ENCODE data around the gene TAGLN3.

Gene TAGLN3

GRCh38 chr3:111979434-111980038 is 19.2 kb upstream of the TAGLN3 start:
- Histone ChIP-seq H2BK120ac (ENCODE audit: low read depth, low read length) (no peak overlapping the region), H2BK5ac (ENCODE audit: low read length) (no peak overlapping the region), H2BK15ac (replicated peaks; ENCODE audit: low read depth) (no peak overlapping the region), H2AK5ac (ENCODE audit: low read length) (no peak overlapping the region), H3K4me1 (ENCODE audit: control insufficient read depth, low read depth, low read length) (no peaks in the 10 kb centered on the region), H3K56ac (ENCODE audit: low read length) (peak overlapping the region; percentile 93), H3K18ac (ENCODE audit: low read length) (peak overlapping the region; percentile 1), H4K5ac (ENCODE audit: low read length) (no peak overlapping the region), H3K4me2 (ENCODE audit: low read length) (peak overlapping the region; percentile 29), H3K36me3 (ENCODE audit: control insufficient read depth, insufficient read depth, low read length) (no peaks in the 10 kb centered on the region), H4K8ac (ENCODE audit: low read depth, low read length) (no peak overlapping the region), H3K79me1 (ENCODE audit: low read length) (no peaks in the 10 kb centered on the region), H3K23ac (ENCODE audit: low read length) (no peak overlapping the region), H3K4ac (ENCODE audit: low read depth, low read length) (peak overlapping the region; percentile 22), H3K27ac (ENCODE audit: low read depth, low read length) (no peak overlapping the region), H3K4me3 (ENCODE audit: low read length) (peak overlapping the region; percentile 85), H3K27me3 (ENCODE audit: insufficient read depth, low read length, poor library complexity) (no peaks in the 10 kb centered on the region), H3K9ac (ENCODE audit: low read length) (peak overlapping the region; percentile 85), H3K79me2 (ENCODE audit: control insufficient read depth, insufficient read depth, low read length) (no peaks in the 10 kb centered on the region)
- no CpG with 5 or more reads among the region's 5 CpGs for WGBS (ENCODE audit: extremely low coverage, insufficient coverage, low lambda C conversion rate)
- DNase-seq: peak; percentile 13

GRCh38 chr3:111980716-111981456 is 17.8 kb upstream of the TAGLN3 start:
- Histone ChIP-seq H3K4ac (ENCODE audit: low read depth, low read length) (no peak overlapping the region), H3K79me2 (ENCODE audit: control insufficient read depth, insufficient read depth, low read length) (no peaks in the 10 kb centered on the region), H2AK5ac (ENCODE audit: low read length) (no peak overlapping the region), H2BK120ac (ENCODE audit: low read depth, low read length) (no peak overlapping the region), H3K27me3 (ENCODE audit: insufficient read depth, low read length, poor library complexity) (no peaks in the 10 kb centered on the region), H3K4me2 (ENCODE audit: low read length) (no peak overlapping the region), H3K36me3 (ENCODE audit: control insufficient read depth, insufficient read depth, low read length) (no peaks in the 10 kb centered on the region), H4K5ac (ENCODE audit: low read length) (no peak overlapping the region), H3K9ac (ENCODE audit: low read length) (no peak overlapping the region), H3K56ac (ENCODE audit: low read length) (no peak overlapping the region), H3K23ac (ENCODE audit: low read length) (no peak overlapping the region), H3K79me1 (ENCODE audit: low read length) (no peaks in the 10 kb centered on the region), H2BK5ac (ENCODE audit: low read length) (no peak overlapping the region), H3K4me3 (ENCODE audit: low read length) (no peak overlapping the region), H4K8ac (ENCODE audit: low read depth, low read length) (no peak overlapping the region), H3K27ac (ENCODE audit: low read depth, low read length) (no peak overlapping the region), H3K18ac (ENCODE audit: low read length) (no peak overlapping the region), H3K4me1 (ENCODE audit: control insufficient read depth, low read depth, low read length) (no peaks in the 10 kb centered on the region), H2BK15ac (replicated peaks; ENCODE audit: low read depth) (no peak overlapping the region)
- no CpG with 5 or more reads among the region's 10 CpGs for WGBS (ENCODE audit: extremely low coverage, insufficient coverage, low lambda C conversion rate)
- DNase-seq: no peak

GRCh38 chr3:111981457-111981763 is 17.3 kb upstream of the TAGLN3 start:
- Histone ChIP-seq H3K9ac (ENCODE audit: low read length) (no peak overlapping the region), H2BK5ac (ENCODE audit: low read length) (no peak overlapping the region), H4K5ac (ENCODE audit: low read length) (no peak overlapping the region), H3K27me3 (ENCODE audit: insufficient read depth, low read length, poor library complexity) (no peaks in the 10 kb centered on the region), H3K4me1 (ENCODE audit: control insufficient read depth, low read depth, low read length) (no peaks in the 10 kb centered on the region), H3K23ac (ENCODE audit: low read length) (no peak overlapping the region), H3K4me3 (ENCODE audit: low read length) (no peak overlapping the region), H2BK120ac (ENCODE audit: low read depth, low read length) (no peak overlapping the region), H3K4ac (ENCODE audit: low read depth, low read length) (no peak overlapping the region), H3K79me1 (ENCODE audit: low read length) (no peaks in the 10 kb centered on the region), H3K4me2 (ENCODE audit: low read length) (no peak overlapping the region), H2AK5ac (ENCODE audit: low read length) (no peak overlapping the region), H2BK15ac (replicated peaks; ENCODE audit: low read depth) (no peak overlapping the region), H3K27ac (ENCODE audit: low read depth, low read length) (no peak overlapping the region), H4K8ac (ENCODE audit: low read depth, low read length) (no peak overlapping the region), H3K79me2 (ENCODE audit: control insufficient read depth, insufficient read depth, low read length) (no peaks in the 10 kb centered on the region), H3K56ac (ENCODE audit: low read length) (no peak overlapping the region), H3K18ac (ENCODE audit: low read length) (no peak overlapping the region), H3K36me3 (ENCODE audit: control insufficient read depth, insufficient read depth, low read length) (no peaks in the 10 kb centered on the region)
- DNase-seq: no peak
- WGBS (ENCODE audit: extremely low coverage, insufficient coverage, low lambda C conversion rate): no CpG with 5 or more reads among the region's 3 CpGs

GRCh38 chr3:111984636-111985298 is 14.0 kb upstream of the TAGLN3 start:
- Histone ChIP-seq H3K9ac (ENCODE audit: low read length) (no peak overlapping the region), H2BK120ac (ENCODE audit: low read depth, low read length) (no peak overlapping the region), H3K79me1 (ENCODE audit: low read length) (no peaks in the 10 kb centered on the region), H2AK5ac (ENCODE audit: low read length) (no peak overlapping the region), H3K4me1 (ENCODE audit: control insufficient read depth, low read depth, low read length) (no peaks in the 10 kb centered on the region), H3K79me2 (ENCODE audit: control insufficient read depth, insufficient read depth, low read length) (no peaks in the 10 kb centered on the region), H4K8ac (ENCODE audit: low read depth, low read length) (no peak overlapping the region), H2BK15ac (replicated peaks; ENCODE audit: low read depth) (no peak overlapping the region), H2BK5ac (ENCODE audit: low read length) (no peak overlapping the region), H3K56ac (ENCODE audit: low read length) (no peak overlapping the region), H3K18ac (ENCODE audit: low read length) (no peak overlapping the region), H3K23ac (ENCODE audit: low read length) (no peak overlapping the region), H3K4ac (ENCODE audit: low read depth, low read length) (no peak overlapping the region), H3K4me3 (ENCODE audit: low read length) (no peak overlapping the region), H4K5ac (ENCODE audit: low read length) (no peak overlapping the region), H3K36me3 (ENCODE audit: control insufficient read depth, insufficient read depth, low read length) (no peaks in the 10 kb centered on the region), H3K4me2 (ENCODE audit: low read length) (no peak overlapping the region), H3K27ac (ENCODE audit: low read depth, low read length) (no peak overlapping the region), H3K27me3 (ENCODE audit: insufficient read depth, low read length, poor library complexity) (no peaks in the 10 kb centered on the region)
- no CpG with 5 or more reads among the region's 2 CpGs for WGBS (ENCODE audit: extremely low coverage, insufficient coverage, low lambda C conversion rate)
- DNase-seq: no peak

GRCh38 chr3:111986800-111987199 is 11.9 kb upstream of the TAGLN3 start:
- WGBS (ENCODE audit: extremely low coverage, insufficient coverage, low lambda C conversion rate): no CpG with 5 or more reads among the region's 3 CpGs
- Histone ChIP-seq H3K36me3 (ENCODE audit: control insufficient read depth, insufficient read depth, low read length) (no peaks in the 10 kb centered on the region), H2AK5ac (ENCODE audit: low read length) (no peak overlapping the region), H2BK5ac (ENCODE audit: low read length) (no peak overlapping the region), H3K56ac (ENCODE audit: low read length) (no peak overlapping the region), H3K4me3 (ENCODE audit: low read length) (no peak overlapping the region), H2BK15ac (replicated peaks; ENCODE audit: low read depth) (no peak overlapping the region), H3K79me2 (ENCODE audit: control insufficient read depth, insufficient read depth, low read length) (no peaks in the 10 kb centered on the region), H3K27me3 (ENCODE audit: insufficient read depth, low read length, poor library complexity) (no peaks in the 10 kb centered on the region), H3K18ac (ENCODE audit: low read length) (no peak overlapping the region), H4K8ac (ENCODE audit: low read depth, low read length) (no peak overlapping the region), H4K5ac (ENCODE audit: low read length) (no peak overlapping the region), H2BK120ac (ENCODE audit: low read depth, low read length) (no peak overlapping the region), H3K4ac (ENCODE audit: low read depth, low read length) (no peak overlapping the region), H3K4me2 (ENCODE audit: low read length) (no peak overlapping the region), H3K23ac (ENCODE audit: low read length) (no peak overlapping the region), H3K79me1 (ENCODE audit: low read length) (no peaks in the 10 kb centered on the region), H3K9ac (ENCODE audit: low read length) (no peak overlapping the region), H3K27ac (ENCODE audit: low read depth, low read length) (no peak overlapping the region), H3K4me1 (ENCODE audit: control insufficient read depth, low read depth, low read length) (no peaks in the 10 kb centered on the region)
- no peak for DNase-seq

Measured in mesendoderm (in vitro differentiated cells).